IMR-90 (cell line): Measurements from ENCODE around the gene KRT27. TPM values are rescaled to one million over a fixed set of nuclear protein-coding genes. Genes with fewer than 3 reads are reported as not detected.

ENCODE experiments used
- ATAC-seq: fragments of 200-7000 bp; cut with Tn5 transposase; 2 replicates; pipeline ENCODE4 v1.9.1; 2020; ENCODE audit warnings: low read depth, mild to moderate bottlenecking, moderate library complexity
- BruUV-seq: library from RNA; stranded (reverse); fragments of 400-500 nt; replicated peaks from 2 replicates; lab custom pipeline; 2021; lab: Mats Ljungman, UMichigan
- CTCF ChIA-PET: fragments of 300-600 bp; formaldehyde crosslinking; extraction: SDS; loops from one replicate; lab custom pipeline; 2021; ENCODE audit warnings: antibody characterized with exemption; lab: Yijun Ruan, JAX
- POLR2A ChIA-PET: fragments of 300-600 bp; sonication (Branson Sonifier 250); formaldehyde crosslinking; loops from one replicate; lab custom pipeline; 2022; ENCODE audit warnings: antibody characterized with exemption; ENCODE audit not compliant: unreplicated experiment; lab: Charles Lee
- DNase-seq: peaks from one replicate; pipeline ENCODE4 v3.0.0; 2013
- H2AFZ ChIP-seq: replicated peaks from 2 replicates; pipeline ENCODE3; 2013; ENCODE audit warnings: low read length, mild to moderate bottlenecking; ENCODE audit not compliant: poor library complexity
- H2AK5ac ChIP-seq: 2 replicates; pipeline ENCODE4 v1.6.1; 2013; ENCODE audit warnings: low read depth, low read length, inconsistent platforms
- H2AK9ac ChIP-seq: replicated peaks from 2 replicates; pipeline ENCODE3; 2013; ENCODE audit warnings: mild to moderate bottlenecking, low read depth, low read length, moderate library complexity; ENCODE audit not compliant: poor library complexity
- H2BK120ac ChIP-seq: 2 replicates; pipeline ENCODE4 v1.6.1; 2013; ENCODE audit warnings: low read depth, low read length, inconsistent platforms
- H2BK15ac ChIP-seq: 3 replicates; pipeline ENCODE4 v1.6.1; 2013; ENCODE audit warnings: low read depth, low read length, inconsistent platforms
- H2BK20ac ChIP-seq: 2 replicates; pipeline ENCODE4 v1.6.1; 2013; ENCODE audit warnings: low read depth, mild to moderate bottlenecking, inconsistent platforms, low read length, moderate library complexity
- H2BK5ac ChIP-seq: 2 replicates; pipeline ENCODE4 v1.6.1; 2013; ENCODE audit warnings: mild to moderate bottlenecking, low read depth, low read length, inconsistent platforms; ENCODE audit not compliant: poor library complexity, severe bottlenecking
- H3K14ac ChIP-seq: replicated peaks from 2 replicates; pipeline ENCODE4 v1.6.1; 2013; ENCODE audit warnings: low read depth, low read length, inconsistent platforms
- H3K18ac ChIP-seq: 2 replicates; pipeline ENCODE4 v1.6.1; 2013; ENCODE audit warnings: low read depth, low read length, control low read depth
- H3K23ac ChIP-seq: 2 replicates; pipeline ENCODE4 v1.6.1; 2013; ENCODE audit warnings: low read depth, low read length, inconsistent platforms
- H3K27ac ChIP-seq: 2 replicates; pipeline ENCODE4 v1.5.1; 2013; ENCODE audit warnings: mild to moderate bottlenecking, control low read depth, low read length; ENCODE audit not compliant: insufficient read depth
- H3K27me3 ChIP-seq: 2 replicates; pipeline ENCODE4 v1.6.1; 2013; ENCODE audit warnings: low read length; ENCODE audit not compliant: control insufficient read depth, insufficient read depth
- H3K36me3 ChIP-seq: 2 replicates; pipeline ENCODE4 v1.6.1; 2013; ENCODE audit warnings: low read length, mixed read lengths; ENCODE audit not compliant: control insufficient read depth, insufficient read depth
- H3K4ac ChIP-seq: 2 replicates; pipeline ENCODE4 v1.6.1; 2013; ENCODE audit warnings: low read depth, low read length, inconsistent platforms
- H3K4me1 ChIP-seq: 2 replicates; pipeline ENCODE4 v1.6.1; 2013; ENCODE audit warnings: low read length, mixed read lengths; ENCODE audit not compliant: control insufficient read depth, insufficient read depth
- H3K4me2 ChIP-seq: 2 replicates; pipeline ENCODE4 v1.6.1; 2013; ENCODE audit warnings: low read depth, mild to moderate bottlenecking, control low read depth, low read length, moderate library complexity
- H3K4me3 ChIP-seq: 2 replicates; pipeline ENCODE4 v1.5.1; 2013; ENCODE audit warnings: low read depth, mild to moderate bottlenecking, control low read depth, low read length, moderate library complexity; ENCODE audit not compliant: insufficient read depth
- H3K56ac ChIP-seq: 2 replicates; pipeline ENCODE4 v1.6.1; 2013; ENCODE audit warnings: low read length, inconsistent platforms; ENCODE audit not compliant: insufficient read depth; ENCODE audit errors: extremely low read depth
- H3K79me1 ChIP-seq, 2 experiments: 2 replicates each; pipeline ENCODE4 v1.6.1; 2013; ENCODE audit warnings: low read length in 2 of 2, inconsistent platforms in 1 of 2, low read depth in 1 of 2
- H3K9ac ChIP-seq: 2 replicates; pipeline ENCODE4 v1.6.1; 2013; ENCODE audit warnings: low read depth, low read length, control low read depth
- H3K9me1 ChIP-seq: 2 replicates; pipeline ENCODE4 v1.6.1; 2013; ENCODE audit warnings: low read length, inconsistent platforms; ENCODE audit not compliant: insufficient read depth
- H3K9me3 ChIP-seq: 2 replicates; pipeline ENCODE4 v1.6.1; 2013; ENCODE audit warnings: low read length; ENCODE audit not compliant: control insufficient read depth, insufficient read depth
- H4K20me1 ChIP-seq: 2 replicates; pipeline ENCODE4 v1.6.1; 2013; ENCODE audit warnings: low read length, inconsistent platforms; ENCODE audit not compliant: insufficient read depth
- H4K5ac ChIP-seq: 2 replicates; pipeline ENCODE4 v1.6.1; 2013; ENCODE audit warnings: mild to moderate bottlenecking, low read depth, low read length, control low read depth
- H4K8ac ChIP-seq, 2 experiments: 2 replicates each; pipeline ENCODE4 v1.6.1; 2013; ENCODE audit warnings: low read depth in 2 of 2, low read length in 2 of 2, control low read depth in 1 of 2, inconsistent platforms in 1 of 2
- H4K91ac ChIP-seq: 2 replicates; pipeline ENCODE4 v1.6.1; 2013; ENCODE audit warnings: low read depth, low read length, inconsistent platforms; ENCODE audit not compliant: insufficient read depth
- MAFK ChIP-seq: IDR thresholded peaks from 2 replicates; pipeline ENCODE4 v1.6.1; 2012; ENCODE audit warnings: low read depth, low read length, improper control_type of control experiment
- WGBS, 2 experiments: methylation state at CpG; one replicate each; pipeline versions ENCODE4 v1.1.5 to v1.1.7; 2013; ENCODE audit warnings: missing lambda C conversion rate in 2 of 2; ENCODE audit not compliant: insufficient read length in 1 of 2; ENCODE audit errors: extremely low coverage in 2 of 2; 5-methylcytosine and 5-hydroxymethylcytosine counted together
- dilution Hi-C: fragments of 300-500 bp; cut with HindIII; formaldehyde crosslinking; loops from one replicate; pipeline ENCODE4 v1.14.3; 2018; ENCODE audit warnings: low sequenced_read_pairs; ENCODE audit not compliant: unreplicated experiment
- in situ Hi-C: fragments of 300-500 bp; cut with MboI; formaldehyde crosslinking; loops from 3 replicates; pipeline ENCODE4 v1.14.3; 2019; ENCODE audit warnings: low sequenced_read_pairs, inconsistent platforms, mixed read lengths
- intact Hi-C: fragments of 100-400 bp; cut with micrococcal nuclease; formaldehyde crosslinking; loops from 2 replicates; pipeline ENCODE4 v1.10.0; 2022
- polyA plus RNA-seq, 3 experiments: library from polyadenylated mRNA; depleted of rRNA; stranded (reverse); fragments of >200 nt; gene quantifications; 2 replicates each; pipeline ENCODE4 v1.2.3, GENCODE V29; 2012; ENCODE audit warnings: low replicate concordance in 1 of 3
- total RNA-seq: library from RNA; depleted of rRNA; stranded (reverse); fragments of >200 nt; gene quantifications from 2 replicates; pipeline ENCODE4 v1.2.3, GENCODE V29; 2012

KRT27 gene
- total and polyA plus RNA-seq, 2 of the 4 experiments (the other 2 are of a cell fraction) = not detected

- POLR2A ChIA-PET = no interaction called here
- dilution Hi-C loops (no loop called here), in situ Hi-C loops (no loop called here), intact Hi-C loops (no loop called here)
- no peaks in the 10 kb centered on the region for H4K20me1 ChIP-seq
- no peaks in the 10 kb centered on the region for H3K36me3 ChIP-seq
- H2AK9ac ChIP-seq = no peak overlapping the region
- H3K4me3 ChIP-seq = no peak overlapping the region
- H2AFZ ChIP-seq = no peak overlapping the region
- H3K14ac ChIP-seq = no peak overlapping the region
- H3K18ac ChIP-seq = no peak overlapping the region
- no peak overlapping the region for H4K5ac ChIP-seq
- H2BK20ac ChIP-seq = no peak overlapping the region
- no peak overlapping the region for H2BK120ac ChIP-seq
- BruUV-seq = no TSS peak
- no peak overlapping the region for H3K56ac ChIP-seq
- no peaks in the 10 kb centered on the region for H3K79me1 ChIP-seq
- no CpG with 5 or more reads among the region's 1 CpG for WGBS, 2 experiments
- no peak for ATAC-seq
- CTCF ChIA-PET = no interaction called here
- no peak overlapping the region for H4K8ac ChIP-seq
- H3K4ac ChIP-seq = no peak overlapping the region
- H3K9me1 ChIP-seq = no peaks in the 10 kb centered on the region
- no peak overlapping the region for H3K9ac ChIP-seq
- no peak overlapping the region for H3K4me2 ChIP-seq
- no peak overlapping the region for H3K27ac ChIP-seq
- H3K9me3 ChIP-seq = no peaks in the 10 kb centered on the region
- no peak for TF ChIP-seq MAFK
- no peak overlapping the region for H2AK5ac ChIP-seq
- DNase-seq = no peak
- no peak overlapping the region for H4K91ac ChIP-seq
- no peak overlapping the region for H3K23ac ChIP-seq
- peaks cover 42% of the 10 kb centered on the region for H3K27me3 ChIP-seq
- H2BK5ac ChIP-seq = no peak overlapping the region
- no peak overlapping the region for H2BK15ac ChIP-seq
- no peaks in the 10 kb centered on the region for H3K4me1 ChIP-seq
Measured at GRCh38 chr17:40735016-40735415, 47.3 kb downstream of the KRT27 start.
